HG02981 (cell line): Measurements from ENCODE around the gene FAT1.

ENCODE experiments used
- ATAC-seq: cut with Tn5 transposase; IDR thresholded peaks from one replicate; pipeline ENCODE4 v1.9.1; 2021; ENCODE audit warnings: mild to moderate bottlenecking, moderate library complexity; ENCODE audit not compliant: unreplicated experiment

Gene FAT1

DNA sequence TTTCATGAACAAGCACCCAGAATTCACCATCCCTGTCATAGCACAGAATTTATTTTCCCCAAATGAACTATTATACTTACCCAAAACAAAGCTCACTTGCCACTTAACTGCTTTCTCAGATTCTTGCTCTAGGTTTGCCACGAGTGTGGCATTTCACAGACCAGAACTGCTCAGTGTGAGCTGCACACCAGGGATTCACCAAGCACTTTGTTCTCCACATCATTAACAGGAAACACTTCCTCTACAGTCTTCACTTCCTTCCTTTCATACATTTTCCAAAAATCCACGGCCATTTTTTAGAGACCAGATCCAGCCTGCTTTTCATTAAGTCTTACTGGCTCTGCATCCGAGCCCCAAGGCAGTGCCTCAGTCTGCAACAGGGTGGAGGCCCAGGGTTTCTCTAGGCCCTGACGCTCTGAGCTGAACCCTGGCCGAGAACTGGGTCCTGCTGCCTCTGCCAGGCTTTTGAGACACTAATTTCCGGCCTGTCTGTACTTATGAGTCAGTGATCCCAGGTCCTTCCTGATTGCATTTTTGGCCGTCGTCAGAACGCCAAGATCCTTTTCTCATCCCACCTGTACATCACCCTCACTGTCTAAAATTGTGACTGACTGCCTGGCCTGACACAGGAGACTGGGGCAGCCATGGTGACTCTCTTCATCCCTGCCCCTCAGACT lies 100.7 kb downstream of the FAT1 start:
- ATAC-seq: no peak

DNA sequence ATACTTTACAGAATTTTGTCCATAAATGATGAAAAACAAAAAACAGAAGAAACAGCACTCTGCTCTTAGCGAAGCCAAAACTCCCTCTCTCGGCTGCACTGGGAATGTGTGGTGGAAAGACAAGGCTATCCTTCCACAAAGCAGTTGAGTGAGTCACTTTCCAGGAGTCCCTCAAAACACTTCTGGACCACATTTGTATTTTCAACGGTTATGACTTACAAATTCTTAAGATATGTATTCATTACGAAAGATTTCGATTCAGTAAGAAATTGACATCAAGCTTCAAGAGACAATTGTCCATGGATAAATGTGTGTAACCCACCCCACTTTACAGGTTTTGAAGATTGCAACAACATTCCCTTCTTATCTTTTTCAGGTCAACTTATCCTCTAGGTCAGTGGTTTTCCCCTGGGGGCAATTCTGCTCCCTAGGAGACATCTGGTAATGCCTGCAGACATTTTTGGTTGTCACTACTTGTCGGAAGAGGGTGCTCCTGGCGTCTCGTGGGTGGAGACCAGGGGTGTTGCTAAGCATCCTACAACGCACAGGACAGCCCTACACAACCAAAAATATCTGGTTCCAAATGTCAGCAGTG lies 101.6 kb downstream of the FAT1 start:
- ATAC-seq: no peak

DNA sequence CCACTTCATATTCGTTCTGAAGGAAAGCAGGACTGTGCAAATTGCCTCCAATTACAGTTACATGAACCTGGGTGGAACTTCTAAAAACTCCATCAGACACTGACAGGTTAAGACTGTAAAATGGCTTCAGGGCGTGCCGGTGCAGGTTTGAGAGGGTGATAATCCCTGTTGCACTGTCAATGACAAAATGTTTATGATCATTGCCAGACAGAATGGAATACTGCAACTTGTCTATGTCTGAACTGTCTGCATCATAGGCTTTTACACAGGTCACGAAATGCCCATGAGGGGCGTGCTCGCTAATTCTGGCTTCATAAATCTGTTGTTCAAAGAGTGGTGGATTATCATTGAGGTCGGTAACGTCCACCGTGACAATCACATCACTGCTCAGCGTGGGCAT lies 104.6 kb downstream of the FAT1 start:
- no peak for ATAC-seq

DNA sequence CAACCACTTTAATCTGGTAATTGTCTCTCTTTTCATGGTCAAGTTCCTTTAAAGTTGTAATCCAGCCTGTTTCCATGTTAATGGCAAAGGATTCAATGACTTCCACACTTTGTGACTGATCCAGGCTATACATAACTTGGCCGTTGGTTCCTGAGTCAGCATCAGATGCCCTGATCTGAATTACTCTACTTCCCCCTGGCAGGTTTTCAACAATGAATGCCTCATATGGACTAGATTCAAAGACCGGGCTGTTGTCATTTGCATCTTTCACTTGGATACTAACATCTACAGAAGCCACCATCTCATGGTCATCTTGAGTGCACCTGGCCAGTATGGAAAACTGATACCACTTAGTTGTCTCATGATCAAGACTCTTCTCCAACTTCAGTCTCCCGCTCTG lies 105.7 kb downstream of the FAT1 start:
- ATAC-seq: no peak

DNA sequence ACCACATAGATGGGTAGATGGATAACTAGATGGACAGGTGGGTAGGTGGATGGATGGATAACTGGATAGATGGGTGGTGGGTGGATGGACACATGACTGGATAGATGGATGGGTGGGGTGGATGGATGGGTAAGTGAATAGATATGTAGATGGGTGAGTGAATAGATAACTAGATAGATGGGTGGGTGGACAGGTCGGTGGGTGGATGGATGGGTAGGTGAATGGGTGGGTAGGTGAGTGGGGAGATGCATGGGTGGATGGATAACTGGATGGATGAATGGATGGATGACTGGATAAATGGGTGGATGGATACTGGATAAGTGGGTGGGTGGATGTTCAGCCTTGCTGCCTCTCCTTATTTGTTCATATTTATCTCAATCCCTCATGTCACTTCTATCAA lies 116.2 kb downstream of the FAT1 start:
- no peak for ATAC-seq

DNA sequence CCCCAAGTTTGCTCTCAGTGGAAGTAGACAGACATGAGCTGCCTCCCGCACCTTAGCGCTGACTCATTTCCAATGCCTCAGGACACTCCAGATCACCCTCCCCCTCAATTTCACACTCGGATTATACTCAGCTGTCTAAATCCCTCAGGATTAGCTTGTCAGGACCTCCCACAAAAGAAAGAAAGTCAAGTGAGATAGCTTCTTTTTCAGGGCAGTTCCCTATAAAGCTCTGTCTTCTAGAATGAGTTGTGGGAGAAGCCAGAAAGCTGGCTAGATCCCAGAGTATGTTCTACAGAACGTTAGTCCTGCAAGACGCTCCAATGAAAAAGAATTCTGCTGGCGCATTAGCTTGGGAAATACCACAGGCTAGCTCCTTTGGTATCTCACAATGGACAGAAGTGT lies 117.1 kb downstream of the FAT1 start:
- no peak for ATAC-seq

DNA sequence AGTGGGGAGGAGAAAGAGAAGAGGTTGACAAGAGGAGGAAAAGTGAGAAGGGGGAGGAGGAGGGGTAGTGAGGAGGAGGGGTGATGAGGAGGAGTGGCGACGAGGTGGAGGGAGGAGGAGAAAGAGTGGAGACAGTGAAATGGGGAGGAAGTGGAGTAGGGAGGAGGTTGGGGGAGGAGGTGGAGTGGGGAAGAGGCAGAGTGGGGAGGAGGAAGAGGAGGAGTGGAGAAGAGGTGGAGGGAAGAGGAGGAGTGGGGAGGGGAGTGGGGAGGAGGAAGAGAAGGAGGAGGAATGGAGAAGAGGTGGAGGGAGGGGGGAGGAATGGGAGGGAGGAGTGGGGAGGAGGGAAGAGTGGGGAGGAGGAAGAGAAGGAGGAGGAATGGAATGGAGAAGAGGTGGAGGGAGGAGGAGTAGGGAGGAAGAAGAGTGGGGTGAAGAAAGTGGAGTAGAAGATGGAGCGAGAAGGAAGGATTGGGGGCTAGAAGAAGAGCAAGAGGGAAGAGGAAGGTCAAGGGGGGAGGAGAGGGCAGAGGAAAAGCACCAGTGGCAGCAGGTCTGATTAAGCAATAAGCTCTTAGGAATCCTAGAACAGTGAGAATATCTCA lies 118.3 kb downstream of the FAT1 start:
- no peak for ATAC-seq

- no peak for ATAC-seq
Observed at GRCh38 chr4:186604124-186604807, 119.4 kb downstream of the FAT1 start.

- ATAC-seq: no peak
Observed at GRCh38 chr4:186602978-186603377, 120.7 kb downstream of the FAT1 start.

GRCh38 chr4:186599483-186599882 lies 124.2 kb downstream of the FAT1 start:
- ATAC-seq: no peak

DNA sequence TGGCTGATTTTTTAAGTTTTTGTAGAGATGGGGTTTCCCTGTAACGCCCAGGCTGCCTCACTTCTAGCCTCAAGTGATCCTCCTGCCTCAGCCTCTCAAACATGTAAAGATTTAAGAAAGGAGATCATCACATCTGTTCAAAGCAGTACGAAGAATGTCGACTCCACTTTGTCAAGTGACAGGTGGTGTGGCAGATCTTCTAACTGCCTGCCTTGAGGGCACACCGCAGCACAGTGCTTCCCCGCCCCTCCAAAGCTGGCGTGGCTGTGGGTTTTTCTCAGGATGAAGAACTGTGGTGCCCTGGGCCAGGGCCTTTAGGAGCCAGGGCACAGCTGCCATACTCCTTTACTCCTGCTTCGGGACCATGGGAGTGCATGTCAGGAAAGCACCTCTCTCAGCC lies 125.0 kb downstream of the FAT1 start:
- ATAC-seq: no peak

DNA sequence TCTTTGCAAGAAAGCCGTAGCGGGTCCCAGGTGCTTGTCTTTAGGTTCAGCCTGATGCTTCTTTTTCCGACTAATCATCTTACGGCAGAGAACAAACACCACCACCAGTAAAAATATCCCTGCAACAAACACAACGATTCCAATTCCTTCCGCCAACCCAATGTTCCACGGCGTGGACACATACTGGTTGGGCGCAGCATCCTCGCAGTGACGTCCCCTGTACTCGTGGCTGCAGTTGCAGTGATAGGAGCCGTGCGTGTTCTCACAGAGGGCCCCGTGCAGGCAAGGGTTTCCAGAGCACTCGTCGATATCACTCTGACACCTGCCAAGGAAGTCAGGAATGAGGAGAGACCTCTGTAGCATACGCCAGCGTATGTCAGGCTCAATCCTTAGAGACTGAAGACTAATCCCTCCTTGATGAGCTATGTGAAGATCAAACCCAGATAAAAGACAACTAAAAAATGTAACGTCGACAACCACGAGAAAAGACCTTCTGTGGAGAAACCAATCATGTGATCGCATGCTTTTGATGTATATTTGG lies 126.7 kb downstream of the FAT1 start:
- ATAC-seq: no peak

DNA sequence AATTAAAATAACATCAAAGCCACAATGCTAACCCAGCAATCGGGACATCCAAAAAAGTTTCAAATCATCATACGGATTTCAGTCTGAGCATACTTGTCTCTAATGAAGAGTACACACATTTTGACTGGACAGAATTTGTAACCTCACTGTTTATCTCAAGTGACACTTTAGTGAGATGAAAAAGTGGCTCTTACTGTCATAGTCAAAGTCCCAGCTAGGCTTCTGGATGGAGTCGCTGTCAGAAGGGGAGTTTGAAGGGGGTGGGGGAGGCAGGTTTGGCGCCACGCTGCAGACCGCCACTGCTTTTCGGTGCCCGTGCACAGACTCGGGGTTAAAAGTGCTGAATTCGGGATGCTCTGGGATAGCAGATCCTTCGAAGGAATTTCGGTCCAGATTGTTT lies 127.3 kb downstream of the FAT1 start:
- ATAC-seq: no peak

GRCh38 chr4:186593587-186593973 lies 130.1 kb downstream of the FAT1 start:
- ATAC-seq: no peak

- no peak for ATAC-seq
Observed at GRCh38 chr4:186592966-186593586, 130.6 kb downstream of the FAT1 start.

DNA sequence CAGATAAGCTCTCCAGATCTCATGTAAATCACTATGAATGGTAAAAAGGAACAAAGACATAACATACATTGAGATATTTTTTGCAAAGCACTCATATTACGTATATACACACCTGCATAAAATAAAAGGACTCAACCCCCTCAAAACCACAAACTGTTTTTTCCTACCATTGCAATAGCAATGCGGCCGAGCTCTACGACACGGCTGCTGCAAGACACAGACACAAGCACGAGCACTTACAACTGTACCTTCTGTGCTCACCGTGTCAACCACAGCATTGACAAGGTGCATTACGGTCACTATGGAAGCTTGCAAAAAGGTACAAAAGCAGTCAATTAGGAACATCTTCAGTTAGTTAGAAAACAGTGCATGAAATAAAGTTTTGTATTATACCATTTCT lies 131.2 kb downstream of the FAT1 start:
- ATAC-seq: no peak

DNA sequence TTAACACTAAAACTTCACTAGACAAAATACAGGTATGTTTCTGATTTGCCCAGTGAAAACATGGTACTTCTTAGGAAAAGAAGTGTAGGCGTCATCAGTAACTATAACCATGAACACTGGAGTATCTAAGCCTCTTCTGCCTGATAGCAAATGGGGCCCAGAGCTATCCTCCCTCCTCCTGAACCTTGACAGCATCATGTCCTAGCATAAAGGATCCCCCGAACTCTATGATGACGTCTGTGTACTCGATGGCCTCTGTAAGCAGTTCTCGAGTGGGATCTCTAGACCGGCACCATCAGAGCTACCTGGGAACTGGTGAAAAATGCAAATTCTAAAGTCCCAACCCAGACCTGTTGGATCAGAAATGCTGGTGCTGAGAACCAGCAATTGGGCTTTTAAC lies 132.0 kb downstream of the FAT1 start:
- no peak for ATAC-seq

- ATAC-seq: no peak
Observed at GRCh38 chr4:186588503-186588902, 135.2 kb downstream of the FAT1 start.

GRCh38 chr4:186587416-186588018 lies 136.1 kb downstream of the FAT1 start:
- peak; percentile 80 for ATAC-seq

- ATAC-seq: no peak
Observed at GRCh38 chr4:186586205-186586604, 137.5 kb downstream of the FAT1 start.

DNA sequence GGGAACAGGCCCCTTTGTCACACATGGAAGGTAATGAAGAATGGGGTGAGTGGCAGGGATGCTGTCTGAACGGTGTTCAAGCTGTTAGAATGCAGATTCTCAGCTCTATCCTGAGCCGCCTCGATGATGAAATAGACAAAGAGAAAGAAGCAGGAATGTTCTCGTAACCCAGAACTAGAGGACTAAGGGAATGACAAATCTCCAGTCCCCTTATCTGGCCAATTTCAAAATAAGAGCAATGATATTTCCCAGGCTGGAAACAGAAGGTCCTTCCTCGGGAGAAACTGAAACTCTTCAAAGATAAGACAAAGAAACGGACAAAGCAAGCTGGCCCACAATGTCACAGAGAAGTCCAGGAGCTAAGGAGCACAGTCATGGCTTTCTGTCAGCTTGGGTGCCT lies 138.7 kb downstream of the FAT1 start:
- ATAC-seq: no peak
